GM19438 (cell line): ENCODE results near the gene ANKRD16.
A peak's percentile ranks its signal among the peaks of the same experiment; 100 is the strongest.
"Not testable (repeated sequence)": the region's sequence is repeated elsewhere in the genome, so short reads cannot be mapped to it uniquely, and the experiment has no call there.

Experiments
- ATAC-seq: cut with Tn5 transposase; IDR thresholded peaks from one replicate; pipeline ENCODE4 v1.9.1; 2021; ENCODE audit warnings: low read depth; ENCODE audit not compliant: unreplicated experiment

ANKRD16 gene

DNA sequence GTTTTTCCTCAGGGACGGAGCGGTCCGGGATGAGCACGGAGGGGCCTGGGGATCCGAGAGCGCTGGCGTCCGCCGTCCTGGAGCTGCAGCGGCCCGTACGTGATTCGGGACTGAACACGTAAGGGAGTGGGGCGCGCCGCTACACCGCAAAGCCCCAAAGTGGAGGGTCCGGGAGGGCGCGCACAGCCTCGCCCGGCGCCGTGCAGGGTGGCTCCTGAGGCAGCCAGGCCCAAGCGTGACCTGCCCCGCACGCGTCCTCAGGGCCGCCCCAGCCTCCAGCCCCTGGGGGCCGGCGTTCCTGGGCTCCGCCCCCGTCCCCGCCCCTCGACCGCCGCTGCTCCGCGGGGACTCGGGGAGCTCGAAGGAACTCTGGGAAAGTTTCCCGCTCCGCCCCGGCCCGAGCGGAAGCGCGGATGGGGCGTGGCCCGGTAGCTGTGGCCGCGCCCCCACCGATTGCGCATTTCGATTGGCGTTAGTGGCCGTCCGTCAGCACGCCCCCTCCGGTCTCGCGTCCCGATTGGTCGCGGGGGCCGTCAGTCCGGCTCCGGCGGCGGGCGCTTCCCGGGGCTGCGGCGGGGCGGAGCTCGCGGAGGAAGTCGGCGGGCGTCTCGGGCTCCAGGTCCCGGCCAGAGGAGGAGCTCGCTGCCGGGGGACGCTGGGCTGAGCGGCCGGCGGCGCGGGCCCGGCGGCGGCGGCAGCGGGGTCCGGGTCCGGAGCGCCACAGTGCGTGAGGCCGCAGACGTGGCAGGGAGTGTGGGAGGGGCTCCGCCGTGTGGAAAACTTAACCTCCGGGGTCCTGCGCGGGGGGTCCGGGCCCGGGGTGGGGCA is at the start of gene ANKRD16, which contains the start of gene FBH1:
Gene ANKRD16 (minus strand): TSS at position 270 of the 828 bp plus-strand sequence. CDS start 539 bp downstream, outside the sequence.
Gene FBH1 (plus strand): TSS at position 620 of the 828 bp plus-strand sequence. CDS start 103 bp downstream, at position 723.
- peak; percentile 84 for ATAC-seq

DNA sequence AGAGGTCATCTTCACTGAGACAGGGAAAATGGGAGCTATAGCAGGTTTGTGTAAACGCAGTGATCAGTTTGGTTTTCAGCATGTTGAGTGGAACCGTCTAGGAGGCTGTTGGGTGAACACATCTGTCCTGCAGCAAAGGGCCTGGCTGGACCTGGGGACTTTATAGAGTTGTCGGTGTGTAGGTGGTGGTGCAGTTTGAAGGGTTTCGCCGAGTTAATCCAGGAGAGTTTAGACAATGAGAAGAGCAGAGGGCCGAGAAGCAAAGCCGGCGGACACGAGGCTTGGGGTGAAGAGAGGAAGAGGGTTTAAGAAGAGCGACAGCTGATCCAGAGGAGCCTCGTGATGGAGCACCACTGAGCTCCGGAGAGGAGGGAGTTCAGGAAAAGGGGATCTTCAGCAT is 48.6 kb upstream of the ANKRD16 start:
- ATAC-seq = no peak

DNA sequence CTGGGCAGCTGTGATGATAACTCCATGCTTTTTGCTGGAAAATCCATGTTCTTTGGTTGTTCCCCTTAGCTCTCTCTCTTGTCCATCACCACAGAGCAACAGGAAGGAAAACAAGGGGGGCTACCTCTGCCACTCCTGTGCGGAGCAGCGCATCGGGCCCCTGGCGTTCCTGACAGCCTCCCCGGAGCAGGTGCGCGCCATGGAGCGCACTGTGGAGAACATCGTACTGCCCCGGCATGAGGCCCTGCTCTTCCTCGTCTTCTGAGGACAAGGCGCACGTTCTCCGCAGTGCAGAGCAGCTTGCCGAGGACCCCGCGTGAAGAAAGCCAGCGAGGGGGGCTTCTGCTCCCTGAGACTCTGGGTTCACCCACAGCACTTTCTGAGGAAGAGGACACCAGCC is 47.3 kb upstream of the ANKRD16 start:
- ATAC-seq = no peak

DNA sequence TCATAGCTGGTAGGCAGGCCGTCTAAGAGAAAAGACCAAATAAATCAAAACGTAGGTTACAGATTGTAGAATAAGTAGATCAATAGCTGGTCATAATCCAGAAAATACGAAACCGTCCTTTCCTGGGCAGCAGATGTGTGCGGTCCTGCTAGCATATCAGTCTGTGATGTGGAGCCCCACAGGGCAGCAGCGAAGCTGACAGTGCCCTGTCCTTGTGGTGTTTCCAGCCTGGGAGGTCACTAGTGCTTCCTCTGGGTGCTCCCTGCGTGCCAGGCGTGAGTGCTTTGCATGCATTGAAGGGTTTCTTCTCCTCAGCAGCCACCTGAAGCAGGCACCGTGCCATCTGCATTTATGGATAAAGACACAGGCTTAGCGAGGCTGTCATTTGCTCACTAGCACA is 45.9 kb upstream of the ANKRD16 start:
- no peak for ATAC-seq

DNA sequence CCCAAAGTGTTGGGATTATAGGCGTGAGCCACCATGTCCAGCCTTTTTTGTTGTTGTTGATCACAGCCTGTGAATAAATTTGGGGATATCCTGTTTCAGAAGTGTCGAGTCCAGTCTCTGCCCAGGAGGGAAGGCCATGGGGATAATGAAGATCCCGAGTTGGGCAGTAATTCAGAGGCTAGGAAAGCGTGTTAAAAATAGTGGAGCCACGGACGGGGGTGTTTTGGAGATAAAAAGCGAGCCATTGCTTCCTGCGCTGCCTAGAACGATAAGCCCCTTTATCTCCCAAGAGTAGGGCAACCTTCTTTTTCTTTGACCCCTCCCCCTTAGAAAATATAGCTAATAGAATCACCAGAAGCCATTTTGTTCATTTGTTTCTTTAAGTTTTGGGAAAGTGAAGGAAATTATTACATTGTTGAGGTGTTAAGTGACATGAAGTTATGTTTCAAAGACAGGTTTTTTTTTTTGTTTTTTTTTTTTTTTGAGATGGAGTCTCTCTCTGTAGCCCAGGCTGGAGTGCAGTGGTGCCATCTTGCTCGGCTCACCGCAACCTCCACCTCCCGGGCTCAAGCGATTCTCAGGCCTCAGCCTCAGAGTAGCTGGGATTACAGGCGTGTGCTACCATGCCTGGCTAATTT is 44.3 kb upstream of the ANKRD16 start:
- no peak for ATAC-seq

DNA sequence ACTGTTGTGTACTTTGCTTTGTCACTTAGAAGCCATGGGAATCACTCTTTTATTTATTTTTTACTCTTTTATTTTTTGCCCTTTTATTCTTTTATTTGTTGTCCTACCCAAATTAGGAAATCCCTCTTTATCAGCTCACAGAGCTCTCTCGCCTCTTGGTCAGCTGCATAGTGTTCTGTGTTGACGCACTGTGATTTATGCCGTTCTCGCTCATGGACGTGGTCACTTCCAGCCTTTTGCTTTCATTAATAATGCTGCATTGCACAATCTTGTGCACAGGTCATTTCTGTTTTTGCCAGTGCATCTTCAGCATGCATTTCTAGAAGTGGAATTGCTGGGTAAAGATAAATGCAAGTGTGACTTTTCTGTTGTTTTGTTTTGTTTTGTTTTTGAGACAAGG is 42.7 kb upstream of the ANKRD16 start:
- no peak for ATAC-seq

DNA sequence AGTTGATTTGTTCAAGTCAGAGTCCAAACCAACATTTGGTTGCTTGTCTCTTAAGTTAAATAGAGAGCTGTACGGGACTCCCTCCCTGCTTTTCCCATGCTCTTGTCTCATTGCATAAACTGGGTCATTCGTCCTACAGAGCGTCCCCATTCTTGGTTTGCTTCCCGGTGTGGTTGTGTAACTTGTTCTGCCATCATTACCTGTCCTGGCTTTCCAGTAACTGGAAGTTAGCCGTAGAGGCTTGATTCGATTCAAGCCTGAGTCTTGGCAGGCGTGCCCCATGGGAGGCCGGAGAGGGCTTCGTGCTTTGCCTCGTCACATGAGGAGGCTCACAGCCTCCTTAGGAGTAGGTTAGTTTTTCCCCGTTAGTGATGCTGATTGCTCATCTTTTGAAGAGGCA is 40.6 kb upstream of the ANKRD16 start:
- ATAC-seq = no peak

DNA sequence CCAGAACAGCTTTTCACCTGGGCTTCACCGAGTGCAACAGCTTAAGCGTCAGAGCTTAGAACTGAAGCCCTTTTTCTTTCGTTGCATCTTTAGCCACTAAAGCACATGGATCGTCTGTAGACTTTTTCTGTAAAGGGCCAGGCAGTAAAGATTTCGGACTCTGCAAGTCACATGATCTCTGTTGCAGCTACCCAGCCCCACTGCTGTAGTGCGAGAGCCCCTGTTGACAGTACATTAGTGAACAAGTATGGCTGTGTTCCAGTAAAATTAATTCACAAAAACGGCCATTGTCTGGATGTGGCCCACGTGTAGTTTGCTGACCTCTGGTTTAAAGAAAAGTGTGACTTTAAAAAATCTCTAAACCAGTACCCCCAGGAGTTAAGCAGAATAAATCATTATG is 39.7 kb upstream of the ANKRD16 start:
- no peak for ATAC-seq

DNA sequence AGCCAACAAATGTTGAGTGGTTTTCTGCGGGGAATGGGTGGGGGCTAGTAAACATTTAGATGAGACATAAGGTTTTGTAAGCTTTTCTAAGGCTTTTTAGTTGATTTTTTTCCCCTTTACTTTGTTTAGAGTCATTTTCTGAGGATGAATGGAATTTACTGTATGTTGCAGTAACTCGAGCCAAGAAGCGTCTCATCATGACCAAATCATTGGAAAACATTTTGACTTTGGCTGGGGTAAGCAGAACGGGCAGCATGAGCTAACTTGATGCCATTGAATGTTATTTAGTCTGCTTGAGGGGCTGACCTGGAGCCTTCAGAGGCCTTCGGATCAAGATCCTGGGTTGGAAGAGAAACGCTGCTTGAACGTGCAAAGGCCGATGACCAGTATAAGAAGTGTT is 37.6 kb upstream of the ANKRD16 start:
- no peak for ATAC-seq

DNA sequence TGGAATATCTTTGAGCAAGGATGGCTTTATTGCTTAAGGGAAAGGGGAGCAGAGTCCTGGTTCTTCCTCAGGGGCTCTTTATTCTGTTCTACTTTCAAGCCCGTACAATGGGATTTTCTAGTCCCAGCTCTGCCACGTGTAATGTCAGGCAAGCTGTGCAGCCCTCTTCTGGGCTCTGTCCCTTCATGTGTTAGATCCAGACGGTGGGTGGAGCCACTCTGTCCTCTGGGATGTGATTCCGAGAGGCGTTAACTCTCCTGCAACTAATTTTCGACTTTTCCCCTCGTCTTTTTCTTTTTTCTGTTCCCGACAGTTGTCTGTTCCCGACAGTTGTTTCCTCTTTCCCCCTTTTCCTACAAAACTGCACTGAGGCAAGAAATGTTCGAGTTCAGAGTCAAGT is 35.2 kb upstream of the ANKRD16 start:
- no peak for ATAC-seq

DNA sequence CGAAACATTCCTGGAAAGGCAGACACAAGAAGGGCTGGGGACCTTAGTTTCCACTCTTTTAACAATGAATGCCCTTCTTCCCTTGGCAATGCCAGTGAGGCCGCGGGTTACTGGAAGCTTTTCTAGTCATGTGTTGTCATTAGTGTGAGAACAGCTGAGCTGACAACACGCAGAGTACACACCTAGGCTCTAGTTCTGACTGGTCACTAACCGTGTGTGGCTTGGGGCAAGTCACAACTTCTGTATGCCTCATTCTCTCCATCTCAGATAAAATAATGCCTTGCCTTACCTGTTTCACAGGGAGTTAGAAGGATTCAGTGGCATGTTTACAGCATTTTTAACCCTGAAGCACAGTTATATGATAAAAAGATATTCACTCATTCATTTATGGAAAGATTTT is 32.1 kb upstream of the ANKRD16 start:
- no peak for ATAC-seq

DNA sequence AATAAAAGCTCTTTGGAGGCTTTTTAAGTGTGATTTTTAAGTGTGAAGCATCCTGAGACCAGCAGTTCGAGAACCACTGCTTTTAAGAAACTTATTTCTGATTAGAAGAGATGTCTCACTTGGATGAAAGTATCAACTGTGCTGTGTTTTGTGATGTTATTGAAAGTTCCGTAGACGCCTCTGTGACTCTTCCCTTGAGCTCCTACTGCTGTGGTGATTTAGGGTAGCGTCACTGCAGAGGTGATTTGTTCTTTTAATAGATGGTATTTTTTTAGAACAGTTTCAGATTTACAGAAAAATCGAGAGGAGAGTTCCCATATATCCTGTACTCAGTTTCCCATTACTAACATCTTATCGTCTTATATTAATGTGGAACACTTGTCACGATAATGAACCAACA is 29.9 kb upstream of the ANKRD16 start:
- ATAC-seq = no peak

DNA sequence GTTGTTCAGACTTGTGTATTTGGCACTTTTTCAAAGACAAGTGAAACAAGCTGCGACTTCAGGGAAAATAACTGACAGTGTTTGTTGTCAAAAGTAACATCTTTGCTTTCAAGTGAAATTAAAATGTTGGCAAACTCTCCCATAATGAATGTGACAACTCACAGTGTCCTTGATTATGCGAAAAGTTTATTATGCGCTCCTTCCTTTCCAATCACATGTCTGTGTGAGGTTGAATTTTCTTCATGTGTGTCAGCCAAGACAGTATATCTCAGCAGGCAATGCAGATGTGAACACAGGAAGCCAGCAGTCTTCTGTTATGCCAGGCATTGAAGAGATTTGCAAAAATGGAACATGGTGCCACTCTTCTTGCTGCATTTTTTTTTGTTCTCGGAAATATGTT is 29.1 kb upstream of the ANKRD16 start:
- ATAC-seq = no peak

DNA sequence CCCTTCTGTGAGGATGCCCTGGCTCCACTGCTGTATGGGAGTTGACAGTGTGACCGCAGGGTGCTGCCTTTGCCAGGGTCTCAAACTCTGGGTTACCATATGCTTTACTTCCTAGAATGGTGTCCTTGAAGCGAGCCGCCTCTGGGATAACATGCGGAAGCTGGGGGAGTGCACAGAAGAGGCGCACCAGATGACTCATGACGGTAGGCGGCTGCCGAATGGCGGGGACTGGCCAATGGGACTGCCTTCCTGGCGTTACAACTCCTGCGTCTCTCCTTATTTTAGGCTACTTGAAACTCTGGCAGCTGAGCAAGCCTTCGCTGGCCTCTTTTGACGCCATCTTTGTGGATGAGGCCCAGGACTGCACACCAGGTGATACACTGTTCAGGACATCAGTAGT is 27.6 kb upstream of the ANKRD16 start:
- ATAC-seq = no peak

DNA sequence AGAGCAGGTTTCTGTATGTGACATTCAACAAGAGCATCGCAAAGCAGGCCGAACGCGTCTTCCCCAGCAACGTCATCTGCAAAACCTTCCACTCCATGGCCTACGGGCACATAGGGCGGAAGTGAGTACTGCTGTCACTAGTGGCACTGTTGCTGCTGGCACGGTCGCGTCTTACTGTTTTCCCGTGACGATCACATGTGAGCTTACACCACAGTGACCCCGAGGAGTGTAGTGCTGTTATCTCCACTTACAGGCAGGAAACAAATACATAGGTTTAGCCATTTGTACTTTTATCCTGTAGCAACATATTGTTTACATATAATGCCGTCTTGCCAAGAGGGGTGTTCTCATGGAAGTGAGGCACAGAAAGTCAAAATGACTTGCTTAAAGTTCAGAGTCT is 25.8 kb upstream of the ANKRD16 start:
- ATAC-seq = no peak

DNA sequence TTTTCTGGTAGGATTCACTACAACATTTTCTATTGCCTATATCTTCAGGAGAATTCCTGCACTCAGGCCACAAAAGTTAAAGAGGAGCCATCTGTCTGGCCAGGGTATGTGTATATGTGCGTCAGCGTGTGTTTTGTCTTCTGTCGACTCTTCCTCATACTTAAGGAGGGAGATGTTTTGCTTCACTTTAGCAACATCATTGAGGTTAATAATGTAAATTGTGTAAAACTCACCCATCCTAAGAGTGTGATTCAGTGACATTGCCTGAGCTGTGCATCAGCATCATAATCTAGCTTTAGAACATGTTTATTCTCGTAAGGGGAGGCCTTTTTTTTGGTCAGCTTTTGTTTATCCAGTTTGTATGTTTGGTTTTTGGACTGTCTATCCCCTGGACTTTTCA is 24.0 kb upstream of the ANKRD16 start:
- no peak for ATAC-seq

DNA sequence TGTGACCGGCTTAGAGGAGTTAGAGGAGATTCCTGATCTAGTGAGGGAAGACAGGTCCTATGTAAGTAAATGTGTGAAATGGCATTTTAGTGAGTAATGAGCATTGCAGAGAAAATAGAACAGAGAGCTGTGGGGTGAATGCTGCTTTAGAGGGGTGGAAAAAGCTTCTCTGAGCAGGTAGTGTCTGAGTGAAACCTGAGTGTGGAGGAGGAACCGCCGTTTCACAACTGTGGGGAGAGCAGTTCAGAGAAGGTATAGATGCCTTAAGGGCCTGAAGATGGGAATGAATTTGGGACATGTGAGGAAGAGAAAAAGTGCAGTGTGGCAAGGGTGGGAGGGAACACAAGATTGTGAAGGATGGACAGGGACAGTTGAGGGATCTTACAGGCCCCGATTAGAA is 22.0 kb upstream of the ANKRD16 start:
- no peak for ATAC-seq

DNA sequence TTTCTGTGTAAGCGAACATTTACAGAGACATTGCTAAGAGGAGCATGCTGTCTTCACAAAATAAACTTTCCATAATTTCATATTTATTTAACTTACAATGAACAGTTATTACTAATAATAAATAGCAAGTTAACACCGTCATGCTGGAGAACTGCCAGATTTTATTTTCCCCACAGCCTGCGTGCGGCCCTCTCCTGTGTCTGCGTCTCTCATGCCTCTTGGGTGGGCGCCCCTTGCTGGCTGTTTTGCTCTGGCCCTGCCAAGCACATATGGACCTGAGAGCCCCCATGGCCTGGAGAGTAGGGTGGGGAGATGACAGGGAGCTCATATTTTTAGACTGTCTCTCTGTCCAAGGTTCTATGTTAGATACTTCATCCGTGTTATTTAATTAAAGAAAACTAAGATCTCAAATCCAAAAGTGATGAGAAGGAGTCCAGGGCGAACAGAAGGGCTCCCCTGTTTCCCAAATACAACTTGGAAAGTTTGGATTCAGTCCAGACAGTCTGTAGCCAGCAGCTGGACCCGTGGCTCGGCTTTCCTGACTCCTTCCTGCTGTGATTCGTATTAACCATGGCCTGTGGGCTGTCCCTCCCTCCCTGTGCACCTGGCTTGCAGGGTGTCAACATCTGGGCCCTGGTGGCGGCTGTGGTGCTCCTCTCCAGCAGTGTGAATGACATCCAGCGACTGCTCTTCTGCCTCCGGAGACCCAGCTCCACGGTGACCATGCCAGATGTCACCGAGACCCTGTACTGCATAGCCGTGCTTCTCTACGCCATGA is 20.8 kb upstream of the ANKRD16 start:
- ATAC-seq = no peak

DNA sequence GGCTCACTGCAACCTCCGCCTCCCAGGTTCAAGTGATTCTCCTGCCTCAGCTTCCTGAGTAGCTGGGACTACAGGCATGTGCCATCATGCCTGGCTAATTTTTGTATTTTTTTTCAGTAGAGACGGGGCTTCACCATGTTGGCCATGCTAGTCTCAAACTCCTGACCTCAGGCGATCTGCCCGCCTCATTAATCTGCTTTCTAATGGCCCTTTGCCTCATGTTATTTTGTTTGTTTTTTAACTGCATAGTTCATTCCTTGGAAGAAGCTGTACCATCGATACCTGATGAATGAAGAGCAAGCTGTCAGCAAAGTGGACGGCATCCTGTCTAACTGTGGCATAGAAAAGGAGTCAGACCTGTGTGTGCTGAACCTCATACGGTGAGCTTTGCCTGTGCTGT is 19.0 kb upstream of the ANKRD16 start:
- not testable (repeated sequence) for ATAC-seq

DNA sequence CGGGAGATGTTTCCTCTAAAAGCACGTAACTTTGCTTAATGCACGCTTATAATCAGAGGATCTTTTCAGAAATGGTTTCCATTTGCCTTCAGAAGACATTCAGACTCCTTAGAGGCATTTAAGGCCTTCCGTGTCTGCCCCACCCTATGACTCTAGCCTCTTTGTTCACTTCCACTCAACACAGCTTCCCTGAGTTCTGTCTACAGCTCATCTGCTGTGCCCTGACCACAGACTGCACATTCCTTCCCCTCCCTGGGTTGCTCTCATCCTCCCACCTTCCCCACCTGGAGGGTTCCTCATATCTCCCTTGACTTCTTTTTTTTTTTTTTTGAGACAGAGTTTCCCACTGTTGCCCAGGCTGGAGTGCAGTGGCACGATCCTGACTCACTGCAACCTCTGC is 17.0 kb upstream of the ANKRD16 start:
- no peak for ATAC-seq

DNA sequence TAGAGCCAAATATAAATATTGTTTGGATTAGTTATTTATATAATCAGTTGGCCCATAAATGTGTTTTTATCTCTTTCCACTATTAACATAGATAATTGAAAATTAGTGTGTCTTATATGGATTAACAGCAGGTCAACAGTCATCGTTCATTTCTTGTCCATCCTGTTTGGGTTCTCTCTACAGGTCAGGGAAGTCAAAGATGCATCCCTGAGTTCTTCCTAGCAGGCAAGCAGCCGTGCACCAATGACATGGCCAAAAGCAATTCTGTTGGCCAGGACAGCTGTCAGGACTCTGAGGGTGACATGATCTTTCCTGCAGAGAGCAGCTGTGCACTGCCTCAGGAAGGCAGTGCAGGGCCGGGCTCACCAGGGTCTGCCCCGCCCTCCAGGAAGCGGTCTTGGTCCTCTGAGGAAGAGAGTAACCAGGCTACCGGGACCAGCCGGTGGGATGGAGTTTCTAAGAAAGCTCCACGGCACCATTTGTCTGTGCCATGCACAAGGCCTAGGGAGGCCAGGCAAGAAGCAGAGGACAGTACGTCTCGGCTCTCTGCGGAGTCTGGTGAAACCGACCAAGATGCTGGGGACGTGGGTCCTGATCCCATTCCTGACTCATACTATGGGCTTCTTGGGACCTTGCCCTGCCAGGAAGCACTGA is 16.3 kb upstream of the ANKRD16 start:
- no peak for ATAC-seq
